K562 (cell line): Measurements from ENCODE around the gene AIG1. TPM values are rescaled to one million over a fixed set of nuclear protein-coding genes. Genes with fewer than 3 reads are reported as not detected.

ENCODE experiments used
- BHLHE40 ChIP-seq: IDR thresholded peaks from 2 replicates; pipeline ENCODE4 v1.6.1; 2011; ENCODE audit warnings: low read length, improper control_type of control experiment
- ETV1 ChIP-seq: fragments of 450-650 bp; conservative IDR thresholded peaks from 2 replicates; pipeline ENCODE4 v1.6.1; 2016; ENCODE audit warnings: missing genetic modification characterization, control low read depth, low read depth, missing compliant biosample characterization
- HDAC1 ChIP-seq, 2 experiments: fragments of 450-650 bp; IDR thresholded peaks; 2 replicates each; pipeline ENCODE4 v1.6.1; 2016 to 2017; ENCODE audit warnings: inconsistent platforms in 1 of 2, mild to moderate bottlenecking in 1 of 2, moderate library complexity in 1 of 2
- ID3 ChIP-seq, 2 experiments: fragments of 250-450 bp in 1 of 2; fragments of 450-650 bp in 1 of 2; sonication (Bioruptor Pico) in 1 of 2; IDR thresholded peaks; 2 replicates each; pipeline versions ENCODE4 v1.6.1 to v1.8.0; 2016 to 2021; ENCODE audit warnings: mild to moderate bottlenecking in 2 of 2, moderate library complexity in 2 of 2, missing compliant biosample characterization in 1 of 2, missing genetic modification characterization in 1 of 2
- KDM1A ChIP-seq, 2 experiments: fragments of 450-650 bp; IDR thresholded peaks; 2 replicates each; pipeline ENCODE4 v1.6.1; 2016; ENCODE audit warnings: mild to moderate bottlenecking in 2 of 2
- KDM5B ChIP-seq: fragments of 200-600 bp; sonication (generic); IDR thresholded peaks from 2 replicates; pipeline ENCODE4 v1.6.1; 2012; ENCODE audit warnings: low read depth, mild to moderate bottlenecking, moderate library complexity, low read length, control low read depth, inconsistent platforms; ENCODE audit not compliant: insufficient replicate concordance
- MLLT1 ChIP-seq, 2 experiments: fragments of 450-650 bp; IDR thresholded peaks; 2 replicates each; pipeline ENCODE4 v1.6.1; 2016
- NFRKB ChIP-seq: fragments of 450-650 bp; IDR thresholded peaks from 2 replicates; pipeline ENCODE4 v1.6.1; 2016; ENCODE audit warnings: low read depth
- PATZ1 ChIP-seq: fragments of 250-450 bp; sonication (Bioruptor Pico); IDR thresholded peaks from 2 replicates; pipeline ENCODE4 v1.5.0; 2020; ENCODE audit warnings: mild to moderate bottlenecking, borderline replicate concordance
- PHTF2 ChIP-seq: fragments of 250-450 bp; sonication (Bioruptor Pico); IDR thresholded peaks from 2 replicates; pipeline ENCODE4 v1.5.0; 2021; ENCODE audit warnings: mild to moderate bottlenecking
- POLR2A ChIP-seq: fragments of 450-650 bp; conservative IDR thresholded peaks from 2 replicates; pipeline ENCODE4 v1.6.1; 2016
- SAP30 ChIP-seq: fragments of 200-600 bp; sonication (generic); IDR thresholded peaks from 2 replicates; pipeline ENCODE4 v1.6.1; 2012; ENCODE audit warnings: borderline replicate concordance, low read depth, mild to moderate bottlenecking, moderate library complexity, low read length, control low read depth, inconsistent platforms; ENCODE audit not compliant: insufficient read depth, poor library complexity, severe bottlenecking
- TGIF2 ChIP-seq: sonication (generic); formaldehyde crosslinking; IDR thresholded peaks from 2 replicates; pipeline ENCODE4 v1.8.1; 2022; ENCODE audit warnings: mild to moderate bottlenecking, missing genetic modification reagents, moderate library complexity
- ZBTB33 ChIP-seq: sonication (generic); formaldehyde crosslinking; IDR thresholded peaks from 2 replicates; pipeline ENCODE4 v1.8.1; 2023; ENCODE audit warnings: mild to moderate bottlenecking, missing genetic modification reagents
- ZNF395 ChIP-seq: fragments of 200-800 bp; sonication (Bioruptor generic); IDR thresholded peaks from 2 replicates; pipeline ENCODE4 v1.6.1; 2017; ENCODE audit warnings: missing genetic modification characterization, missing compliant biosample characterization
- ZNF76 ChIP-seq: fragments of 250-450 bp; sonication (Bioruptor Pico); IDR thresholded peaks from 2 replicates; pipeline ENCODE4 v1.4.0; 2020; ENCODE audit warnings: mild to moderate bottlenecking, moderate library complexity, borderline replicate concordance
- polyA plus RNA-seq, 8 experiments: library from polyadenylated mRNA; depleted of rRNA in 4 of 8; stranded (reverse) in 5 of 8; unstranded in 3 of 8; fragments of >200 nt; fragmentation: Nextera tagmentation in 2 of 8; fragmentation: Illumina TruSeq in 1 of 8; extraction: Ambion mirVana in 2 of 8; extraction: Trizol in 1 of 8; gene quantifications; 2 replicates each; pipeline versions ENCODE4 v1.2.1 to v1.2.3, GENCODE V29; 2011 to 2014; ENCODE audit warnings: inconsistent platforms in 1 of 8, missing spikeins in 1 of 8
- total RNA-seq, 7 experiments: library from RNA; depleted of rRNA in 6 of 7; stranded (reverse); fragments of >200 nt in 6 of 7; fragmentation: Illumina TruSeq in 2 of 7; extraction: Trizol in 2 of 7; gene quantifications; 2 replicates each; pipeline versions ENCODE4 v1.2.1 to v1.2.3, GENCODE V29; 2011 to 2021; ENCODE audit warnings: low replicate concordance in 1 of 7
- TF ChIP-seq, protein P1 (sequence below): sonication (generic); formaldehyde crosslinking; IDR thresholded peaks from 2 replicates; pipeline ENCODE4 v1.8.0; 2022; ENCODE audit warnings: mild to moderate bottlenecking, low read depth, missing genetic modification reagents

Gene AIG1
- total and polyA plus RNA-seq, 9 of the 15 experiments (the other 6 are each of a cell fraction or from before 2014, with no cell fraction given): 74.8 to 333 (median 127) TPM

- TF ChIP-seq TGIF2: no peak
- peak; percentile 71; the same call in 1 of the 2 replicates for TF ChIP-seq POLR2A
- no peak for TF ChIP-seq PHTF2 (CRISPR knock-in tag)
- TF ChIP-seq KDM5B: peak; percentile 69
- TF ChIP-seq PATZ1 (CRISPR knock-in tag): no peak
- peak; percentile 53; the same call in 1 of the 2 replicates for TF ChIP-seq ZBTB33 (CRISPR knock-in tag)
- peak; percentile 93 for TF ChIP-seq BHLHE40
- peak; percentile 83 for TF ChIP-seq ZNF395 (CRISPR knock-in tag)
- peak; percentile 58 for TF ChIP-seq SAP30
- TF ChIP-seq NFRKB: peak; percentile 40; the same call in 1 of the 2 replicates
- TF ChIP-seq, protein P1, sequence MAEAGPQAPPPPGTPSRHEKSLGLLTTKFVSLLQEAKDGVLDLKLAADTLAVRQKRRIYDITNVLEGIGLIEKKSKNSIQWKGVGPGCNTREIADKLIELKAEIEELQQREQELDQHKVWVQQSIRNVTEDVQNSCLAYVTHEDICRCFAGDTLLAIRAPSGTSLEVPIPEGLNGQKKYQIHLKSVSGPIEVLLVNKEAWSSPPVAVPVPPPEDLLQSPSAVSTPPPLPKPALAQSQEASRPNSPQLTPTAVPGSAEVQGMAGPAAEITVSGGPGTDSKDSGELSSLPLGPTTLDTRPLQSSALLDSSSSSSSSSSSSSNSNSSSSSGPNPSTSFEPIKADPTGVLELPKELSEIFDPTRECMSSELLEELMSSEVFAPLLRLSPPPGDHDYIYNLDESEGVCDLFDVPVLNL (CRISPR knock-in tag): no peak
- peak; percentile 62 to 67; a peak in 3 of 4 replicates for TF ChIP-seq MLLT1 (IDR thresholded peaks at IDR 0.05)
- TF ChIP-seq KDM1A (IDR thresholded peaks at IDR 0.05): peak in 1 of 2 experiments; percentile 78; a peak in 2 of 4 replicates
- no peak for TF ChIP-seq ID3 (CRISPR knock-in tag; IDR thresholded peaks at IDR 0.05)
- TF ChIP-seq ID3 (tag; IDR thresholded peaks at IDR 0.05): no peak
- TF ChIP-seq ZNF76: 0 out of 2 replicates have a peak, but pooled peaks have one; percentile 11
- 0 out of 2 replicates have a peak, but pooled peaks have one; percentile 16 for TF ChIP-seq ETV1 (tag)
- TF ChIP-seq HDAC1 (IDR thresholded peaks at IDR 0.05): peak; percentile 25 to 87; a peak in 2 of 4 replicates
These were observed at the start of gene AIG1 (continued) for GRCh38 chr6:143060806-143061596.
